Stomach smooth muscle (tissue), 2 donors: Measurements from ENCODE around the gene UBASH3A.
"Not testable (repeated sequence)": the region's sequence is repeated elsewhere in the genome, so short reads cannot be mapped to it uniquely, and the experiment has no call there.

Experiments
- H3K27ac ChIP-seq: one replicate; pipeline ENCODE4 v1.7.0; 2013; ENCODE audit warnings: mild to moderate bottlenecking, low read length, inconsistent platforms
- H3K27me3 ChIP-seq, 2 donors: one replicate each; pipeline ENCODE4 v1.7.0; 2013; ENCODE audit warnings: low read length in 2 of 2; ENCODE audit not compliant: insufficient read depth in 2 of 2, control insufficient read depth in 1 of 2
- H3K36me3 ChIP-seq, 2 donors: one replicate each; pipeline ENCODE4 v1.7.0; 2013; ENCODE audit warnings: low read length in 2 of 2; ENCODE audit not compliant: control insufficient read depth in 2 of 2, insufficient read depth in 2 of 2
- H3K4me1 ChIP-seq: one replicate; pipeline ENCODE4 v1.7.0; 2013; ENCODE audit warnings: low read length; ENCODE audit not compliant: control insufficient read depth, insufficient read depth
- H3K4me3 ChIP-seq, 2 donors: one replicate each; pipeline ENCODE4 v1.7.0; 2013; ENCODE audit warnings: low read length in 2 of 2
- H3K9ac ChIP-seq, 2 donors: one replicate each; pipeline ENCODE4 v1.7.0; 2013; ENCODE audit warnings: low read length in 2 of 2, mild to moderate bottlenecking in 1 of 2
- H3K9me3 ChIP-seq, 2 donors: one replicate each; pipeline ENCODE4 v1.7.0; 2013; ENCODE audit warnings: low read length in 2 of 2; ENCODE audit not compliant: control insufficient read depth in 2 of 2
- donor health status: healthy.
- donor health status: Pancreatic carcinoma.

The UBASH3A gene

DNA sequence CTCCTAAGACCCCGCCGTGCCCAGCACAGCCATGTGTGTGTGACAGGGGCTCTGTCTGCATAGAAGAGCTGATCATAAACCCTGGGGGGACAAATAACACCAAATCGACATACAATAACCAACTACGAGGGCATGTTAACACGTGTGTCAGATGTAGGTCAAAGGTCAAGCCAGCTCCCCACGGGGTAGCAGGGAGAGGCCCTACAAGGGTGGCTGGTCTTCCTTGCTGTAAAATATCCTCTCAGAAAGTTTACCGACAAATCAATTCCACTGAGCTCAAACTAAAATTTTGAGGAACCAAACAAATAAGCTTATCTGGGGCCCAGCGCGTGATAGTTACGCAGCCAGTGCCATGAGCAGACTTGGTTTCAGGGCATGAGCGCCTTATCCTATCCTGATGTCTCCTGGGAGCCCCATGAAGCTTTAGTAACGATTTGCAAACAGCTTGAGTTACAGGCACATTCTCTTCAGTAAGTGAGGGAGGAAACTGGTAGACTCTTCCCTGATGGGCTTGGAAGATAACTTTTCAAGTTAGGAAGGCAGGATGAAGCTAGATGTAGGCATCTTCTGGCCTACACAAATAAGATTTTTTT, 5.2 kb upstream of the UBASH3A start:
- Histone ChIP-seq H3K9ac (no peak overlapping the region), H3K4me3 (no peak overlapping the region), H3K27ac (no peak overlapping the region), H3K9me3 (peaks cover 4% of the 10 kb centered on the region in 2 donors), H3K36me3 (no peaks in the 10 kb centered on the region), H3K4me1 (no peaks in the 10 kb centered on the region), H3K27me3 (peaks cover 0 to 6% of the 10 kb centered on the region in 2 donors)

DNA sequence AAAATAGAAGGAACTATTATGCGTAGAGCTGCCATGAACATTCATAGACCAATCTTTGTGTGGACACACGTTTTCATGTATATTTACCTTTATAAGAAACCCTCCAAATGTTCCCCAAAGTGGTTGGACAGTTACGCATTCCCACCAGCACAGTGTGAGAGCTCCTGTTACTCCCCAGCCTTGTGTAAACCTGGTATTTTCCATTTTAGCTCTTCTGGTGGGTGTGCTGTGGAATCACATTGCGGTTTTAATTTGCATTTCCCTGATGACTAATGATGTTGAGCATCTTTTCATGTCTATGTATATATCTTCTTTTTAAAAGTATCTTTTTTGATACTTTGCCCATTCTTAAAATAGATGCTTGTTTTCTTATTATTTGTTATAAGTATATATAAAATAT, 3.2 kb upstream of the UBASH3A start:
- H3K9me3 ChIP-seq: peaks cover 4% of the 10 kb centered on the region in 2 donors
- no peak overlapping the region for H3K27ac ChIP-seq
- H3K4me1 ChIP-seq: no peaks in the 10 kb centered on the region
- no peak overlapping the region for H3K9ac ChIP-seq
- H3K36me3 ChIP-seq: no peaks in the 10 kb centered on the region
- H3K4me3 ChIP-seq: no peak overlapping the region
- peaks cover 0 to 6% of the 10 kb centered on the region in 2 donors for H3K27me3 ChIP-seq

DNA sequence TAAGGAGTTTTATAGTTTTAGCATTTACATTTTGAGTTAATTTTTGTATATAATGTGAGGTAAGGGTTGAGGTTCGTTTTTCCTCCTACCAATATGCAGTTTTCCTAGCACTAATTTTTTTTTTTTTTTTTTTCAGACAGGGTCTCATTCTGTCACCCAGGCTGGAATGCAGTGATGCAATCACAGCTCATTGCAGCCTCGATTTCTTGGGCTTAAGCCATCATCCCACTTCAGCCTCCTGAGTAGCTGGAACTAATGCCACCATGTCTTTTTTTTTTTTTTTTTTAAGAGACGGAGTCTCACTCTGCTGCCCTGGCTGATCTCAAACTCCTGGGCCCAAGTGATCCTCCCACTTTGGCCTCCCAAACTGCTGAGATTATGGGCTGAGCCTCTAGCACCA, 2.5 kb upstream of the UBASH3A start:
- H3K9ac ChIP-seq: no peak overlapping the region
- peaks cover 4% of the 10 kb centered on the region in 2 donors for H3K9me3 ChIP-seq
- no peaks in the 10 kb centered on the region for H3K36me3 ChIP-seq
- peaks cover 0 to 6% of the 10 kb centered on the region in 2 donors for H3K27me3 ChIP-seq
- no peak overlapping the region for H3K27ac ChIP-seq
- no peaks in the 10 kb centered on the region for H3K4me1 ChIP-seq
- H3K4me3 ChIP-seq: no peak overlapping the region

DNA sequence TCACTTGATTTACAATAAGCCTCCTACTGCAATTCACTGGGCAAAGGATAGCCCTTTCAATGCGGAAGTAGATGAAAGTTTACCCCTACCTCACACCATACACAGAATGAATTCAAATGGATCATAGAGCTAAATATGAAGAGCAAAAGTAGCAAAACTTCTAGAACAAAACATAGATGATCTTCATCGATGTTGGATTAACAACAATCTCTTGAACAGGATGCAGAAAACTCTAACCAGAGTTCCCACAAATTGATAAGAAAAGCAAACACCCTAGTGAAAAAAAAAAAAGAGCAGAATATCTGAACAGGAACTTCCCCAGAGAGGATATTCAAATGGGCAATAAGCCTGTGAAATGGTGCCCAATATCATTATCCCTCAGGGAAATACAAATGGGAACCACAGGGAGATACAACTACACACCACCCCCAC, 1.9 kb upstream of the UBASH3A start:
- no peaks in the 10 kb centered on the region for H3K36me3 ChIP-seq
- H3K27ac ChIP-seq: no peak overlapping the region
- H3K4me3 ChIP-seq: no peak overlapping the region
- peaks cover 0 to 6% of the 10 kb centered on the region in 2 donors for H3K27me3 ChIP-seq
- H3K4me1 ChIP-seq: no peaks in the 10 kb centered on the region
- H3K9me3 ChIP-seq: peaks cover 4% of the 10 kb centered on the region in 2 donors
- H3K9ac ChIP-seq: no peak overlapping the region

DNA sequence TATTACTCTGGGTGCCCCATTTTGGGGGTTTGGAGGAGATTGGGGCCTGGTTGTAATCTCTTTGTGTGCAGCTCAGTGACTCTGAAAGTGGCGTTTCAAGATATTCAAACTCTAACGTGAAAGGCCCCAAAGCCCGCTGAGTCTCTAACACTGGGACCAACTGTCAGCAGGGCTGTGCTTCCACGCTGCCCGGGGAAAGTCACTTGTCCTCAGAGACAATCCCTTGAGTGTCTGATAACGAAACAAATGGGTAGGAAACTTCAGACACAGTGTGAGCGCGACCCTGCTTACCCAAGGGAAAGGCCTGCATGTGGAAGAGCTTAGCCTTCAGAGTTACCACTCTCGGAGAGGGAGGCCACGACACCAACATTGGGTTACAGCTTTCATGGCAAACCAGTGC, 837 bp downstream of the UBASH3A start:
- H3K9me3 ChIP-seq: peaks cover 4% of the 10 kb centered on the region in 2 donors
- no peaks in the 10 kb centered on the region for H3K36me3 ChIP-seq
- no peak overlapping the region for H3K27ac ChIP-seq
- H3K4me3 ChIP-seq: no peak overlapping the region
- H3K27me3 ChIP-seq: peaks cover 0 to 5% of the 10 kb centered on the region in 2 donors
- no peaks in the 10 kb centered on the region for H3K4me1 ChIP-seq
- H3K9ac ChIP-seq: no peak overlapping the region

DNA sequence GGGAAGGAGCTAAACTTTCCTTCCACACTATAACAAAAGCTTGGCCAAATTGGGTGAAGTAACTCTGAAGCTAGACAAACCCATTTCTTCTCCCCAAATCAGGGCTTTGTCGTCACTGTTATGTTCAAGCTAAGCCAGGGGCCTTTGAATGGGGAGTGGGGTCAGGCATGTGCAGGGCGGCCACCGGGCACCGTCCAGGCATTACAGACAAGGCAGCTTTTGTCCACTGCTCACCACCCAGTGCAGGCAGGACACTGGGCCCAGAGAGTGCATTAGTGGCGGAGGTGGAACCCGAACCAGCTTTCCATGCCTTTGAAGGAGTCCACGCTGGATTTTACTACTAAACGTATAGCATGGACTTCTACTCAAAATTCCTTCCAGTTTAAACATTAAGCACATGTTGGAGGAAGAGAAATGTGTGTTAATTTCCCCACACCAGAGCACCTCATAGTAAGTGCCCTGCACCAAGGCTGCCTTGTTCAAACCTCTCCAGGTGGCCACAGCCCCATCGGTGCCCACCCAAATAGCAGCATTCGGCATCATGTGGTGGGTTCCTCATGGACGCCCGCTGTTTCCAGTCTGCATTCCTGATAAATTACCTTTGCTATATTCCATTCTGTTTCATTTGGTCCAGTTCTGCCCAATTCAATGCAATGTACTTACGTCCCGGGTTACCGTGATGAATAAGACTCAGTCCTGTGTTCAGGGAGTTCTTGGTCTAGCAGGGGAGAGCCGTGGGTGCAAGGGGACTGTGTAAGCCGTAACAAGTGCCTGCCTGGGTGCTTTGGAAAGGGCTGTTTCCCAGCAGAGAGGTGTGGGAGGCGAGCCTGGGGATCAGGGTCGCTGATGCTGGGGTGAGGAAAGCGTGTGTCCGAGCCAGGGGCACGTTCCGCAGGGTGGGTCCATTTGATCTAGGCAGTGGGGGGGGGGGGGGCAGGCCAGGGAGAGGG, 1.6 kb downstream of the UBASH3A start:
- Histone ChIP-seq H3K4me3 (no peak overlapping the region), H3K9me3 (peaks cover 4% of the 10 kb centered on the region in 2 donors), H3K36me3 (no peaks in the 10 kb centered on the region), H3K9ac (no peak overlapping the region), H3K27ac (no peak overlapping the region), H3K27me3 (peaks cover 0 to 7% of the 10 kb centered on the region in 2 donors), H3K4me1 (no peaks in the 10 kb centered on the region)

DNA sequence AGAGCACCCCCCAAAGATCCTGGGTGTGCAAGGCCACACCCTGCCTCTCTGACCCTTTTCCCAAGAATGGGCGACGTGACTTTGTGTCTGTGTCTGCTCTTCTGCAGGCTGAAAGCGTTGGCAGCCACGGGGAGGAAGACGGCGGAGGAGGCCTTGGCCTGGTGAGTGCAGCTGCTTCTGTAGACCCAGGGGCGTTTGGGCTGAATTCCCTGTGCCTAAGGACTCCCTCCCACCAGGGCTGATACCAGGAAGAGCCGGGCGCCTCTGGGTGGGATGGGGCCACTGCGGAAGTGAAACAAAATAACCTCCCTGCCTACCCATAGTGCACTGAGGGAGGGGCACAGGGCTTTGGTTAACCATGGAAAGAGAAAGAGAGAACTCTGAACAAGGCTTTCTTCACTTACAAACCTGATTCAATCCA, 2.5 kb downstream of the UBASH3A start:
- Histone ChIP-seq H3K27me3 (peaks cover 0 to 10% of the 10 kb centered on the region in 2 donors), H3K9me3 (peaks cover 4% of the 10 kb centered on the region in 2 donors), H3K9ac (no peak overlapping the region), H3K4me3 (no peak overlapping the region), H3K27ac (no peak overlapping the region), H3K4me1 (no peaks in the 10 kb centered on the region), H3K36me3 (no peaks in the 10 kb centered on the region)

DNA sequence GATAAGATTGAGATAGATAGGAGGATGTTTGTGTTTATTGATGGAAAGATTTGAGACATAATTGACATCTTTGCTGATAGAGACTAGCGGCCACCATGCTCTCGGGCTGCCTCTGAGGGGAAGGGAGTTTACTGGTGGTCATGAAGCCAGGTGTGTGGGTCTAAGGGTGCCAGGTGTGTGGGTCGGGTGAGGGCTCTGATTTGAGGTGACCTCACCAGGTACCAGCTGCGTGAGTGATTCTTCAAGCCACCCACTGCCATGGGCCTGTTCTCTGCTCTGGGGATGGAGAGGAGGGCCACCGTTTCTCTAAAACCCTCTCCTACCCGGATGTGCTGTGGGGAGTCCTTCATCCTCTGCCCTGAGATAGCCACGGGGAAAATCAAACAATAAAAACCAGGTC, 3.2 kb downstream of the UBASH3A start:
- peaks cover 0 to 4% of the 10 kb centered on the region in 2 donors for H3K9me3 ChIP-seq
- no peaks in the 10 kb centered on the region for H3K4me1 ChIP-seq
- peaks cover 0 to 16% of the 10 kb centered on the region in 2 donors for H3K27me3 ChIP-seq
- no peak overlapping the region for H3K4me3 ChIP-seq
- H3K27ac ChIP-seq: no peak overlapping the region
- no peaks in the 10 kb centered on the region for H3K36me3 ChIP-seq
- H3K9ac ChIP-seq: no peak overlapping the region

DNA sequence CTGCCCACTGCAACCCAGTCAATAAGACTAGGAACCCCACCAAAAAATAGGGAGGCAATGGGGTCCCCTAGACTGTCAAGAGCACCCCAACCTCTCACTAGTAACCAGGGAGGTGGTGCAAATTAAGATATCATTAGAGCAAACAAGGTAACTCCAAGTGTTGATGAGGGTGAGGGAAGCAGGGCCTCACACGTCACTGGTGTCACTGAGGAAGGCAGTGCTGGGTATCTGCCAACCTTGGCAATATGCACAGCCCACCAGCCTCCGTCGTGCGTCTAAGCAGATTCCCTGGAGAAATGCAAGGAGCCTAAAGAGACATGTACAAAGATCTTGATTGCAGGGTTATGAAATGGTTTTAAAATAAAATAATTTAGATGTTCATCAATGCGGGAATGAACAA, 3.8 kb downstream of the UBASH3A start:
- Histone ChIP-seq H3K27ac (no peak overlapping the region), H3K9ac (no peak overlapping the region), H3K27me3 (peaks cover 4 to 20% of the 10 kb centered on the region in 2 donors), H3K4me1 (no peaks in the 10 kb centered on the region), H3K4me3 (no peak overlapping the region), H3K9me3 (no peaks in the 10 kb centered on the region), H3K36me3 (no peaks in the 10 kb centered on the region)

DNA sequence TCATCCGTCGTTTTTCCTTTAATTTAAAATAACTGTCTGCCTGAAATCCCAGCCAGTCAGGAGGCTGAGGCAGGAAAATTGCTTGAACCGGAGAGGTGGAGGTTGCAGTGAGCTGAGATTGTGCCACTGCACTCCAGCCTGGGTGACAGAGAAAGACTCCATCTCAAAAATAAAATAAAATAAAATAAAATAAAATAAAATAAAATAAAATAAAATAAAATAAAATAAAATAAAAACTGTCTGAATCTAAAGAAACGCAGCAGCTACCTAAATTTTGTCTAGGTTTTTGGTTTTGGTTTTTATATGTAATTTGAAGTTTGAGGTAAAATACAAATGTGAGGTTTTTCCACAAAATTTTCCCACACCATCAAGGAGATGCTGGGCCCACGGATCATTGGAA, 5.0 kb downstream of the UBASH3A start:
- not testable (repeated sequence) for H3K4me1 ChIP-seq, H3K9me3 ChIP-seq, H3K36me3 ChIP-seq, H3K27ac ChIP-seq, H3K4me3 ChIP-seq, H3K9ac ChIP-seq
- peaks cover 4 to 20% of the 10 kb centered on the region in 2 donors for H3K27me3 ChIP-seq

DNA sequence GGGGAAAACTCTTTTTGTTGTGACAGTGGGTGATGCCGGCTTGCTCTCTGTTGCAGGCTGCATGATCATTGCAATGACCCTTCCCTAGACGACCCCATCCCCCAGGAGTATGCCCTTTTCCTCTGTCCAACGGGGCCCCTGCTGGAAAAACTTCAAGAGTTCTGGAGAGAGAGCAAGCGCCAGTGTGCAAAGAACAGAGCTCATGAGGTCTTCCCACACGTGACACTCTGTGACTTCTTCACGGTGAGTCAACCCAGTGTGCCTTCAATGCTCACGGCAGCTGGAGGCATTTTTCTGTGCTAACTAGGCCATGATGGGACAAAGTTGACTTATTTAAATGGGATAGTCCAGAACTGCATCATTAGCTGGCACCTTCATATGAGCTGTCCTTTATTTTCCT, 5.7 kb downstream of the UBASH3A start:
- no peak overlapping the region for H3K4me3 ChIP-seq
- H3K27me3 ChIP-seq: peaks cover 4 to 20% of the 10 kb centered on the region in 2 donors
- H3K4me1 ChIP-seq: no peaks in the 10 kb centered on the region
- H3K9ac ChIP-seq: no peak overlapping the region
- no peaks in the 10 kb centered on the region for H3K36me3 ChIP-seq
- no peaks in the 10 kb centered on the region for H3K9me3 ChIP-seq
- no peak overlapping the region for H3K27ac ChIP-seq
